H1 (cell line): ENCODE results near the gene PRMT1. TPM values are rescaled to one million over a fixed set of nuclear protein-coding genes. Genes with fewer than 3 reads are reported as not detected.

Experiments used
- GTF2F1 ChIP-seq: IDR thresholded peaks from 2 replicates; pipeline ENCODE4 v1.6.1; 2012; ENCODE audit warnings: low read depth, low read length, improper control_type of control experiment, borderline replicate concordance
- RFX5 ChIP-seq: IDR thresholded peaks from 2 replicates; pipeline ENCODE4 v1.6.1; 2011; ENCODE audit warnings: low read depth, low read length, improper control_type of control experiment, borderline replicate concordance
- SIRT6 ChIP-seq: IDR thresholded peaks from one replicate; pipeline ENCODE4 v1.7.1; 2012; ENCODE audit warnings: low read length, inconsistent platforms
- polyA plus RNA-seq, 7 experiments: library from polyadenylated mRNA; depleted of rRNA in 3 of 7; stranded (reverse) in 5 of 7; unstranded in 2 of 7; fragments of >200 nt in 5 of 7; fragments of 200-250 nt in 2 of 7; gene quantifications; 1 replicate in 5 of 7; 2 replicates in 1 of 7; 4 replicates in 1 of 7; pipeline versions ENCODE4 v1.2.1 to v1.2.3, GENCODE V29; 2011 to 2013; ENCODE audit warnings: missing spikeins in 2 of 7, mixed read lengths in 2 of 7
- total RNA-seq: library from RNA; stranded (reverse); fragmentation: NEBNext Ultra II Directional; extraction: Animal tissue kit (Norgen Biotek cat#: 25700); gene quantifications from 2 replicates; pipeline ENCODE4 v1.2.1, GENCODE V29; 2021

PRMT1 gene
- total and polyA plus RNA-seq, 2 of the 8 experiments (the other 6 are each of a cell fraction or from before 2014, with no cell fraction given) = 561 to 1,215 TPM

DNA sequence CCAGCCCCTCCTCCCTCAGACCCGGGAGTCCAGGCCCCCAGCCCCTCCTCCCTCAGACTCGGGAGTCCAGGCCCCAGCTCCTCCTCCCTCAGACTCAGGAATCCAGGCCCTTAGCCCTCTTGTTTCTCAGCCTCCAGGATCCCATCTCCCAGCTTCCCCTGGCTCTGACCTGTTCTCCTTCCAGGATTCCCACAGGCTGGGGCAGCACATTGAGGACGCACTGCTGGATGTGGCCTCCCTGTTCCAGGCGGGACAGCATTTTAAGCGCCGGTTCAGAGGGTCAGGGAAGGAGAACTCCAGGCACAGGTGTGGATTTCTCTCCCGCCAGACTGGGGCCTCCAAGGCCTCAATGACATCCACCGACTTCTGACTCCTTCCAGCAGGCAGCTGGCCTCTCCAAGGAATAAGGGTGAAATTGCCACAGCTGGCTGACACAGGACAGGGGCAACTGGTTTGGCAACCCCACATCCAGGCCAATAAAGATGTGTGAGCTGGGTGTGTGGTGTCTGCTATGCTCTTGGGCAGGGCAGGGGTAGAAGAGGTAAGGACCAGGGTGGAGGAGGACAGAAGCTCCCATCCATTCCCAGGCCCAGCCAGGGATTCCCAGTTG, 36.3 kb downstream of the PRMT1 start (continued):
- TF ChIP-seq SIRT6 (no peak), GTF2F1 (no peak), RFX5 (no peak)
